Activated CD4-positive, alpha-beta T cell treated with anti-CD3 and anti-CD28 coated beads for 4 hours (primary cell): ENCODE results near the gene KDM7A.
A peak's percentile ranks its signal among the peaks of the same experiment; 100 is the strongest.
"Not testable (repeated sequence)": the region's sequence is repeated elsewhere in the genome, so short reads cannot be mapped to it uniquely, and the experiment has no call there.

ENCODE experiments used
- DNase-seq, 2 donors: peaks; one replicate each; pipeline ENCODE4 v3.0.0-alpha.2; 2020

KDM7A gene

GRCh38 chr7:140201393-140201792 lies 24.6 kb upstream of the KDM7A start:
- DNase-seq = no peak

GRCh38 chr7:140200061-140200989 lies 23.5 kb upstream of the KDM7A start:
- no peak for DNase-seq

DNA sequence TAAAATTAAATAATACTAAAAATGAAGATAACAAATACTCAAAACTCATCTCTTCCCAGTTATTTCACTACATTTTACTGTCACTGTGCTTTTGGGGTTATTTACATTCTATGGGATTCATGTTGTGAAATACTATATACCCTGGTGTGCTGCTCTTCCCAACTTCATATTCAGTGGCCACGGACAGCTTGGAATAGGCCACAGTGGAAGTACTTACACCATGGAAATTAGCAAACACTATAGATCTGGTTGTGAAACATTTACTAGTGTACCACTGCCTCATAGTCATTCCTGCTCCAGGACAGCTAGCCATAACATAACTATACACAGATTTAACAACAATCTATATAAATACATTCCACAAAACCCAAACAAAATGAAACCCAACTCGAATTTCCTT lies 21.2 kb upstream of the KDM7A start:
- DNase-seq = no peak

GRCh38 chr7:140197218-140197890 lies 20.6 kb upstream of the KDM7A start:
- DNase-seq = no peak

GRCh38 chr7:140196361-140197217 lies 19.8 kb upstream of the KDM7A start:
- no peak for DNase-seq

GRCh38 chr7:140195859-140196258 lies 19.1 kb upstream of the KDM7A start:
- no peak for DNase-seq

DNA sequence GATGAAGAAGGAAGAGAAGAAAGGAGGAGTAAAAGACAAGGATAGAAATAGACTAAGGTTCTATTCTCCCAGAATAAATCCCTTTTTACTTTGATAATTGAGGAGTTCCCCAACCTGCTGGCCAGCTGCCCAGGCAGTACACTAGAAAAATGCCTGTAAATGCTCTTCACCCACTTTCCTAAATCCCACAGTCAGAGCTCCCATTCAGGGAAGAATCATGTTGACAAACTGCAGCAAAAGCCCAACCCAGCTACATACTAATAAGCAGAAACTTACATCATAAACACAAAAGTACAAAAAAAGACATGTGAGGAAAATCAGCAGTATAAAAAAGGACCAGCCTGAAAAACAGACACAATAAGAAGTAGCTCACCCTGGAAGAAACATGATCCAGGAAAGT lies 15.8 kb upstream of the KDM7A start:
- no peak for DNase-seq

GRCh38 chr7:140192176-140192575 lies 15.4 kb upstream of the KDM7A start:
- DNase-seq = no peak

- DNase-seq = no peak
These were observed 13.8 kb upstream of the KDM7A start for GRCh38 chr7:140190588-140190987.

- DNase-seq = no peak
These were observed 13.1 kb upstream of the KDM7A start for GRCh38 chr7:140189917-140190316.

GRCh38 chr7:140182917-140183316 lies 6.1 kb upstream of the KDM7A start:
- no peak for DNase-seq

DNA sequence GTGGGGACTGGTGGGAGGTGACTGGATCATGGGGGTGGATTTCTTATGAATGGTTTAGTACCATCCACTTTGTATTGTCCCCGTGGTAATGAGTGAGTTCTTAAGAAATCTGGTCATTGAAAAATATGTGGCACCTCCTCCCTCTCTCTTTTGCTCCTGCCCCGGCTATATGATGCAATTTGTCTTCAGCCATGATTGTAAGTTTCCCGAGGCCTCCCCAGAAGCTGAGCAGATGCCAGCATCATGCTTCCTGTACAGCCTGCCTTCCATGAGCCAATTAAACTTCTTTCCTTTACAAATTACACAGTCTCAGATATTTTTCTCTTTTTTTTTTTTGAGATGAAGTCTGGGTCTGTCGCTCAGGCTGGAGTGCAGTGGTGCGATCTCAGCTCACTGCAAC lies 2.6 kb upstream of the KDM7A start:
- DNase-seq = no peak

GRCh38 chr7:140176122-140176701 lies 571 bp downstream of the KDM7A start:
- peak; percentile 21 to 23 for DNase-seq

DNA sequence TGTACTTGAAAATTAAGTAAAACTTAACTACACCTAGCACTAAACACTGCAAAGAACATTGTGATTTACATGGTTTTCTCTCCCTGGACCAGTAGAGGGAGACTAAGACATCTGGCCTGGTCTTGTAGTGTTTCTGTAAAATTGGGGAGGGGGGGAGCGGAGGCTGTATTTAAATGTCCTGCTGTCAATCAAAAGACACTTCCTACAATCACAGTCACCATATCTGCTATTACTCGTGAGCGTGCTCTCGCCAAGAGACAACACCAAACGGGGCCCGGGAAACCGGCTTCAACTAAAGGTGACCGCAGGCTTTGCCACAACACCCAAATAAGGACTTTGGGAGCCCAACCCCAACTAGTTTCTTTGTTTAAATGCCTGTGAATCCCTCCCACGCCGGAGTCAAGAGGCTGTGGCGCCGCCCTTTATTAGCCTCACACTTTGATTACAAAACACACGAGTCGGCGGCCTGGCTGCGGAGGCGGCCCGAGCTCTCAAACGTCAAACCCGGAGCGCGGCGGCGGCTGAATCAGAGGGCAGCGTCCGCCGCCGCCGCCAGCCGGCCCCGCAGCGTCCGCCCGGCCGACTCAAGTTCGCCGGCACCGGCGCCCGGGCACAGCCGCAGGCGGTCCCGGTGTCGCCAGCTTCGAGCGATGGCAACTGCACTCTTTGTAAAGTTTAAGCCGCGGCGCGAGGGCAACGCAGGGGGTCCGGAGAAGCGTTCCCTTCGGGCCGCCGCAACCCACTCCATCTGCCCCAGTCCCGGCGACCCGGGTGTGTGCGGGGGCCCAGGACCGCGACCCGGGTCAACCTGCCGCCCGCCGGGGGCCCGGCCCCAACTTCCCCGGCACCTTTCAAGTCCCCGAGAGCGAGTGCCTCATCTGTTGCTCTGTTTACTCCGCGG lies 1.3 kb downstream of the KDM7A start:
- peak; percentile 88 to 90 for DNase-seq

GRCh38 chr7:140174217-140174616 lies 2.6 kb downstream of the KDM7A start:
- DNase-seq = no peak

DNA sequence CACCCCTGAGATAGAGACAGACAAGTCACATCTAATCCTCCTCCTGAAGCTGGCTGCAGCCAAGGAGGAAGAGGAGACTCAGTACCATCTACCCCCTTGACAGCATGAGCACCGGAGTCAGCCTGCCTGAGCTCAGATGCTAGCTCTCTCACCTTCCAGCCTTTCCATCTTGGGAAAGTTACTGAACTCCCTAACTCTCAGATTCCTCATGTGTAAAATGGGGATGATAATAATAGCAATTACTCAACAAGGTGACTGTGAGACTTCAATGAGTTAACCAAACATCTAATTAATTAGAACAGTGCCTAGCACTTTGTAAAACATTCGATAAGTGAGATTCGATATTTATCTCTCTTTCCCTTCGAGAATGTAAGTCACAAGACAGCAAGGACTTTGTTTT lies 6.4 kb downstream of the KDM7A start:
- no peak for DNase-seq

DNA sequence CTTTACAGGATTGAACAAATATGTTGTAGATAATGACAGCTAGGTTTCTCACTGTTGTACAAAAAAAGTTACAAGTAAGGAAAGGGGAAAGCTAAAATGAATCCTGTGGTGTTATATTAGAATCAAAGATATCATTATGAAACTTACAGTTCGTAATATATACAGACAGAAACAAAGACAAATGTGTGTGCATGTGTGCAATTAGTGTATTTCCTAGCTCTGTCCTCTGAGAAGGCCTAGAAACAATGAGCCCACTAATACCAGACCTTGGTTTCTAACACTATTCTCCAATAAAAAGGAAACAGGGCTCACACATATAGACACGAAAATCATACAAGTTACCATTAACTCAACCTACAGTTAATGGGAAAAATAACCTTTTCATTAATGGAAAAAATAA lies 8.0 kb downstream of the KDM7A start:
- no peak for DNase-seq

GRCh38 chr7:140165422-140165821 lies 11.4 kb downstream of the KDM7A start:
- DNase-seq = no peak

GRCh38 chr7:140162081-140162480 lies 14.7 kb downstream of the KDM7A start:
- not testable (repeated sequence) for DNase-seq

DNA sequence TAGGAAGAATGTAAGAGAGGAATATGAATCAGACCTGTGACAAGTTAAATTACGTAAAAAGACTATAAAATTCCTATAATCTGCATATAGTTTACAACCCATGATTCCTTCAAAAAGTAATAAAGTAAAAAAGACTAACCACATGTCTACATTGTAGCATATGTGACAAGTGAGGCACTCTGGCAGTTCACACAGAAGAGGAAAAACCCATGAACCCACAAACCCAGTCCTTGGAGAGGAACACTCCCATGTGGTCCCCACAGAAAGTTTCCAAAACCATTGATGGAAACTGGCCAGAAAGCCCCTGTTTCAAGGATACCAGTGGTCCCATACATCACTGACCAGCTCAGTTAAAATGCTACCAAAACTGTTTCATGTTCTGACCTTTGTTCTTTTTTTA lies 15.7 kb downstream of the KDM7A start:
- no peak for DNase-seq

- no peak for DNase-seq
These were observed 16.5 kb downstream of the KDM7A start for GRCh38 chr7:140160308-140160707.

GRCh38 chr7:140159497-140159896 lies 17.3 kb downstream of the KDM7A start:
- no peak for DNase-seq
